GM19043 (cell line): ENCODE data around the gene ABCD3.
"Not testable (repeated sequence)": the region's sequence is repeated elsewhere in the genome, so short reads cannot be mapped to it uniquely, and the experiment has no call there.

ENCODE experiments used
- ATAC-seq: cut with Tn5 transposase; IDR thresholded peaks from one replicate; pipeline ENCODE4 v1.9.1; 2021; ENCODE audit warnings: low read depth; ENCODE audit not compliant: unreplicated experiment

Gene ABCD3

GRCh38 chr1:94417978-94418663 lies at the start of gene ABCD3:
ABCD3 (plus strand) TSS chr1:94418389; CDS start chr1:94418479, 90 bp downstream.
- ATAC-seq: peak; percentile 96

DNA sequence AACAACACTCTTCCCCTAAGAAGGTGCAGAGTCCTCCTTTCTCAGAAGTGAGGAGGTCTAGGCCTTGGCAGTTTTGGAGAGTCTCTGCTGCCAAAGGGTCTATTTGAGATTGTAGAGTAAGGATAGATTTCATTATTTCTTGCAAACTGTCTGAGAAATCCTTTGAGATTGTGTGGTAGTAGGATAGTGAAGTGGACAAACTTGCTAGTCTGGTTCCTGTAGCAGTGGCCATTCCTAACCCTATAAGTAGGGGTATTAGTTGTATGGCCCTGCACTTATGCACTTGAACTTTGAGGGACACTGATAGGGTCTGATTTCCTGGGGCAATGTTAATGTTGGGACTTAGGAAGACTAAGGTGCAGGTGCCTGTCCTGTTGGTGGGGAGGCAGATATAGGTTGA lies 45.4 kb upstream of the ABCD3 start:
- not testable (repeated sequence) for ATAC-seq

DNA sequence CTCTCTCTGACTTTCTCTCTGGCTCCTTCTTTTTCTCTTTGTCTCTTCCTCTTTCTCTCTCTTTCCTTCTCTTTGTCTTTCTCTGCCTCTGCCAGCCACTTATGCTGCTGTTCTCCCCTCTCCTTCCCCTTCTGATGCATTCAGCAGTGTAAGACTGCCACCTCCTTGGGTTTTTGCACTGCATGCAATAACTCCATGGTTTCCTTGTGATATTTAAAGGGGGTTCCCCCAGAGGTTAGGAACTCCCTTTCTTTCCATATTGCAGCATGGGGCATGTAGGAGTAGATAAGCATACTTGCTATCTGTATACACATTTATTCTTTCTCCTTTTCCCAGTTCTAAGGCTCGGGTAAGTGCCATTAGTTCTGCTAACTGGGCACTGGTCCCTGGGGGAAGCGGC lies 44.9 kb upstream of the ABCD3 start:
- not testable (repeated sequence) for ATAC-seq

GRCh38 chr1:94375666-94376065 lies 42.5 kb upstream of the ABCD3 start:
- not testable (repeated sequence) for ATAC-seq

DNA sequence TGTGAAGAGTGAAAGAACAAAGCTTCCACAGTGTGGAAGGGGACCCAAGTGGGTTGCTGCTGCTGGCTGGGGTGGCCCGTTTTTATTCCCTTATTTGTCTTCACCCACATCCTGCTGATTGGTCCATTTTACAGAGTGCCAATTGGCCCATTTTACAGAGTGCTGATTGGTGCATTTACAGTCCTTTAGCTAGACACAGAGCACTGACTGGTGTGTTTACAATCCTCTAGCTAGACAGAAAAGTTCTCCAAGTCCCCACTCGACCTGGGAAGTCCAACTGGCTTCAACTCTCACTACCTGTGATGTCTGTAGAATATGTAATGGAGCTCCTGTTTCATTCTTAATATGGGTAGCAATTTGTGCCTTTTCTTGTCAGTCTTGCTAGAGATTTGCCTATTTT lies 39.7 kb upstream of the ABCD3 start:
- ATAC-seq: not testable (repeated sequence)

DNA sequence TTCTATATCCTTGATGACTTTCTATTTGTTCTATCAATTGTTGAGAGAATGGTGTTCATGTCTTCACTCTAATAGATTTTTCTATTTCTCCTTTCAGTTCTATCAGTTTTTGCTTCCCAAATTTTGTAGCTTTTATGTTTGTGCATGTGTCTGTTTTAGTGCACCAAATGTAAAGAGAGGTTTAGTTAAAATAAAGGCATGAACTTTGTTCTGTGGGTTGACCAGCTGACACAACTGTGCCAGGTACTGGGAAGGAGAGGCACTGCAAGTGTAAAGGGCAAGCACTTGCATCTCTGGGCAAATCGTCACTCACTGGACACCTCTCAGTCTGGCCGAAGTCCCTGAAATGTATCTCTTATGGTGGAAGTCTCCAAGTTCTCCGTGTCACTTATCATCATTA lies 38.6 kb upstream of the ABCD3 start:
- ATAC-seq: no peak

DNA sequence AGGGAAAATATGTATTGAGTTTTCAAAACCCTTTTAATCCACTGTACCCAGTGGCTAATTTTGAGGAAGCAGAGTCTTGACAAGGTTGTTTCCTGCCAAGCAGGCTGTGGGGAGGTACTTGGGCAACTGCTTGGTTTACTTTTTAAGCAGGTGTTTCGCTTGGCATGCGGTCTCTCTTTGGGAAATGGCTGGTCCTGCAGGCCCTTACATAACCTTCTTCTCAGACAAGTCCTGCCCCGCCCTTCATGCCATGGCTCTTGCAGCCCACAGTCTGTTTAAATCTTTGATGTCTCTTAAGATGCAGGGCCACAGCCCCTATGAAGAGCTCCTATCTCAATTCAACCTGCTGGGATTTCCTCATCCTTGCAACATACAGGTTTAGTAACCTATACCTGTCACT lies 36.0 kb upstream of the ABCD3 start:
- no peak for ATAC-seq

DNA sequence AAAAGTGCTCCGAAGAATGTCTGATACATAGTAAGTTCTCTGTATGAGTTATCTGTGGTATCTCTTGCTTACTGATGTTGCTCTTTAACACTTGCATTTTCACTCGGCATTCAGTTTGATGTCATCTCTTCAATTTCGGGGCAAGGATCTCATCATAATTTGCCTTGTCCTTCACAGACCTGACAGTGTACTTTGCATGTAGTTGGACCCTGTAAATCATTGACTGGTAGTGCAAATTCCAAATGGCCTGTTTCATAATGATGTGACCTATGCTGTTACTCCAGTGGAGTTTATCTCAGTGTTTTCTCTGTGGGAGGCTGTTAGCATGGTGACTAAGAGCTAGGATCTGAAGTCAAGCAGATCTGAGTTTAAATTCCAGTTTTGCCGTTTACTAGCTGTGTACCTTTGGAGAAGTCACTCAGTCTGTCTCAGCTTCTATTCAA lies 34.2 kb upstream of the ABCD3 start:
- no peak for ATAC-seq

GRCh38 chr1:94384485-94385265 lies 33.5 kb upstream of the ABCD3 start:
- no peak for ATAC-seq

DNA sequence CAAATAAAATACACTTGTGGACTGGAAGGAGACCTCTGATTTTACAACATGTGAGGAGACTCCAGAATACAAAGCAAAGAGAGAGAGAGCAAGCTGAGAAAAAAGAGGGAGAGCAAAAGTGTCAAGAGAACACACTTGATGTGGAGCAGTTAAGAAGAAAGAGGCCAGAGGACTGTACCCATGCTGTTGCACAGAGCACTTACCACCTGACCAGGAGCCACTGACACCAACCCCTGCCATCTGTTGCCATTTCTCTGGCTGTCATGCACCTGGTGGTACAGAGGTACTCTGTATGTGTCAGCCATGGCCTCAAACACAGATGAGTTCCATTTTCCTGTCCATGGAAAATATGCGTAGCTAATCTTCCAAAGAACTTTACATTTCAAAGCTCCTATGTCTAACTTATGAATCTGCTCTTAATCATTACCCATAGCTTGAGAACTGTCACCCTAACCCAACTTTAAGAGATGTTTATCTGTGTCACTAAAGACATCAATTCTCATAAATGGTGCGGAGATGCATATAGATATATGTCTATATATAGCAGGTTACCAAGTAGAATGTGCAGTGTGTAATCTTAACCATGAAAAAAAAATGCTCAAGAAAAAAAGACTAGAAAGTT lies 32.8 kb upstream of the ABCD3 start:
- ATAC-seq: no peak

DNA sequence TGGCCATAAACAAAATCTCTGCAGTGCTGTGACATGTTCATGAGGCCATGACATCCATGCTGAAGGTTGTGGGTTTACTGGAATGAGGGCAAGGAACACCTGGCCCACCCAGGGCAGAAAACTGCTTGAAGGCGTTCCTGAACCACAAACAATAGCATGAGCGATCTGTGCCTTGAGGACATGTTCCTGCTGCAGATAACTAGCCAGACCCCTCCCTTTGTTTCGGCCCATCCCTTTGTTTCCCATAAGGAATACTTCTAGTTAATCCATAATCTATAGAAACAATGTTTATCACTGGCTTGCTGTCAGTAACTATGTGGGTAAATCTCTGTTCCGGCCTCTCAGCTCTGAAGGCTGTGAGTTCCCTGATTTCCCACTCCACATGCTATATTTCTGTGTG lies 28.9 kb upstream of the ABCD3 start:
- no peak for ATAC-seq

GRCh38 chr1:94394247-94394646 lies 23.9 kb upstream of the ABCD3 start:
- ATAC-seq: no peak

- ATAC-seq: no peak
Measured at GRCh38 chr1:94395231-94395630, 23.0 kb upstream of the ABCD3 start.

DNA sequence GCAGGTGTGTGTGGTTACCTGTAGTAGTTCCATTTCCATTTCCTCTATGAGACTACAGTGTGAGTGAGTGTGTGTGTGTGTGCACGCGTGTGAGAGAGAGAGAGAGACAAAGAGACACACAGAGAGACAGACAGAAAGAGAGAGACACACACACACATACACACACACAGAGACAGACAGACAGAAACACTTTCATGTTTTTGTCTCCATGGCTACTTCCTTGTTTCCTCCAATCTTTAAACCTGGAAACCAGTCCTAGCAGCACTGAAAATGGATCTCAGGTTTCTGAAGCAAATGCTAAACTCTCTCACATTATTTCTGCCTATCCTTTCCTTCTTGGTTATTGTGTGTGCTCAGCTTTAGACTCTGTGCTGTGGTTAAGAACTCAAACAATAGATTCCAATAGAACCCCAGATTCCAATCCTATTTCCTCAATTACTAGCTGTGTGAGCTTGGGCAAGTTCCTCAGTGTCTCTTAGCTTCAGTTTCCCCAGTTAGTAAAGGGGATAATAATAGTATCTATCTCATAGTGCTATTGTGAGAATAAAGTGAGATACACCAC lies 22.4 kb upstream of the ABCD3 start:
- no peak for ATAC-seq

- no peak for ATAC-seq
Measured at GRCh38 chr1:94396356-94397010, 21.7 kb upstream of the ABCD3 start.

DNA sequence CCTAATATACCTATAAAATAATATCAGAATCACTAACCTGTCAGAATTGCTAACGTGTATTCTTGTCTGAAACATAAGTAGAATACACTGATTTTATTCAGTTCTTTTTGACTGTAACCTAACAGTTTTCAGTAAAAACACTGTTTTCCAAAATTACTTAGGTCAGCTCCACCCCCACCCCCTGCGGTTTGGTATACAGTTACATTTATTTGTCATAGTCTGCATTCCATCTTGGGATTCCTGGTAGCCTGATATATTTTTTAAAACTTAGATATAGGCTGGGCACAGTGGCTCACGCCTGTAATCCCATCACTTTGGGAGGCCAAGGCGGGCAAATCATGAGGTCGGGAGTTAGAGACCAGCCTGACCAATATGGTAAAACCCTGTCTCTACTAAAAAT lies 19.8 kb upstream of the ABCD3 start:
- ATAC-seq: no peak

- ATAC-seq: no peak
Measured at GRCh38 chr1:94399453-94399852, 18.7 kb upstream of the ABCD3 start.

DNA sequence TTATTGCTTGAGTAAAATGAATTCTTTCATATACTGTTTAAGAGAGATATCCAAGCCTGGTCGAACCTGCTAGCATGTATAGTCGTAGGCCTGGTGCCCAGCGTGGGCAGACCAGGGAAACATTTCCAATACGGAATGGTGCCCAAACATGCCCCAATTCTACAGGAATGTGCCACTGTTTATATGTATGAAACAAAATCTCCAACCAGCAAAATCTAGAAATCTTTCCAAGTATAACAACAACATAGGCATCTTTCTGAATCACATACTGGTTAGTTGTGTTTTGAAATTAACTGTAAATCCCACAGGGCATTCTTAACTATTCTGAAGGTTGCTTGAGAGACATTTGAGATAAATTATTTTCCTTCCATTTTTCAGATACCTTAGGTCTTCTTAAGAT lies 17.0 kb upstream of the ABCD3 start:
- ATAC-seq: no peak

GRCh38 chr1:94406446-94406845 lies 11.7 kb upstream of the ABCD3 start:
- no peak for ATAC-seq

DNA sequence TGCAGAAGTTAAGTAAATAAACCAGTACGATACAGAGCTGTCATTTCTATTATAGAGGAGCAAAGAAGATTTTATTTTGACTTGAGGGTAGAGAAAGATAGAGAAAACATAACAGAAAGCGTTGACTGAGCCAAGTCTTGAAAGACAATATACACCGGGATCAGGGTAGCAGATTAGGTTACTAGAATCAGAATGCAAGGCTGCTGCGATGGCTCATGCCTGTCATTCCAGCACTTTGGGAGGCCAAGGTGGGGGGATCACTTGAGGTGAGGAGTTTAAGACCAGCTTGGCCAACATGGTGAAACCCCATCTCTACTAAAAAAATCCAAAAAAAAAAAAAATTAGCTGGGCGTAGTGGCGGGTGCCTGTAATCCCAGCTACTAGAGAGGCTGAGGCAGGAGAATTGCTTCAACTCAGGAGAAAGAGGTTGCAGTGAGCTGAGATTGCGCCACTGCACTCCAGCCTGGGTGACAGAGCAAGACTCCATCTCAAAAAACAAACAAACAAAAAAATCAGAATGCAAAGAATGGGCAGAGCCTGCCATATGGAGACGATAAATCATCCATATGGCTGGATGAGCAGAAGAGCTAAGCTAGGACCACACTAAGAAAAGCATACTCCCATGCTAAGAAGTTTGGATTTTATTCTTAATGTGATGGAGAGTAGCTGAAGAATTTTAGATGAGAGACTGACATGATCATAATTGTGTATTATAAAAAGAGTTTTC lies 9.9 kb upstream of the ABCD3 start:
- ATAC-seq: no peak
